Putamen (tissue), 1 donor: ENCODE results near the gene AFMID.

Source experiments
- DNase-seq: peaks from one replicate; pipeline ENCODE4 v3.0.0-alpha.2; 2016; ENCODE audit warnings: low spot score

AFMID gene

GRCh38 chr17:78255029-78255656 lies 68.0 kb downstream of the AFMID start:
- no peak for DNase-seq

GRCh38 chr17:78255953-78256706 lies 69.0 kb downstream of the AFMID start:
- DNase-seq, result no peak

DNA sequence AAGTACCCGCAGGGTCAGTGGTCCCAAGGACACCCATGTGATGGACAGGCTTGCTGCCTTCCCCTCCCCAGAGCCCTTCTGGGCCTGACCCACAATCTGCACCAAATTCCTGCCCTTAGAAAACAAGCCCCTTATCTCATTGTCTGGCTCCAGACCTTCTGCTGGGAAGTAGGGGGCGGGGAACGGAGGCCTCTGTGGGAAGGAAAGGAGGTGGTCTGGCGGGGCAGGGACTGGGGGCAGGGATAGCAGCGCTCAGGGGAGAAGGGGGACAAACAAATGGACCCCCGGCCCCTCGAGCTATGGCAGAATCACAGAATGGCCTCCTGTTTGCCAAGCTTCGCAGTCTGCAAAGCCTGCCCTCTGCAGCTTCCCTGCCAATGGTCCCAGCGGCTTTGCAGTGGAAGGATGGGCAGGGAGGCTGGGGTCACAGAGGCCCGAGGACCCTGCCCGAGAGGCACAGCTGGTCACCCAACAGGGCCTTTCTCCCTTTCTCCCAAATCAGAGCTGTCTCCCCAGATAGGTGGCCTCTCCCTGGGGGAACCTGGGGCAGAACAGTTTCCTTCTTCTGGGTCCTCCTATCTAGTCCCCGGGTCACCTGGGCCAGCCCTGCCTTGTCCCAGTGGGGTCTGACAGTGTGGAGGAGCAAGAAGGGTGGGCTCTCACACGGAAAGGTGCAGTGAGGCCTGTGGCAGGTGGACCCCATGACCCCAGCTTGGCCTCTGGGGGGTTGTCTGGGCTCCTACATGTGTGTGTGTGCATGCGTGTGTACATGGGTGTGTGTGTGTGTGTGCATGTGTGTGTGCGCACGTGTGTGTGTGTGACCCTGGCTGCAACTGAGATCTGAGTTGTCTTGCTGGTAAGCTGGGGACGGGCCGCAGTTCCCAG lies 69.8 kb downstream of the AFMID start:
- DNase-seq, result no peak
